ENCODE measurements around the gene NTNG1.

DNA sequence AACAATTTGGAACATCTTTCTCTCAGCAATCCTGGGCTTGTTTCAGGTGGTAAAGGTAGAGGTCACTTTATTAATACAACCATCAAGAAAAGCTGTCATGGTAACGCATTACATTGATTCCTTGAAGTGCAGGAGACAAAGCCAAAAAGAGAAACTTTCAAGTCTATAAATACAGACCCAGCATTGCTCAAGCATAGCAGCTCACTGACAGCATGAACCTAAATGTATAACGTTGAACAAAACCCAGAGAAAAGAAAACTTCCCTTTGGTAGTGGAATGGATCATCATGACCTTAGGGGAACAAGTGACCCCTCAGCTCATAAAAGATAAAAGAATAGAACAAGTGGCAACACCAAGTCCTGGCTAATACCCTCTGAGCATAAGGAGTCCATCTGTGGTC lies 332.2 kb downstream of the NTNG1 start:
- TF ChIP-seq POLR2A (IDR thresholded peaks at IDR 0.05; ENCODE audit: low read depth, low read length) (no peak), POLR2AphosphoS5 (IDR thresholded peaks at IDR 0.05; ENCODE audit: low read depth, low read length) (no peak)
